Duodenal mucosa (tissue), 2 donors: ENCODE measurements around the gene ZDHHC18.
"Not testable (repeated sequence)": the region's sequence is repeated elsewhere in the genome, so short reads cannot be mapped to it uniquely, and the experiment has no call there.

Experiments
- H3K27ac ChIP-seq: one replicate; pipeline ENCODE4 v1.7.0; 2013; ENCODE audit warnings: low read depth, low read length
- H3K27me3 ChIP-seq, 2 donors: one replicate each; pipeline ENCODE4 v1.7.0; 2013; ENCODE audit warnings: low read length in 2 of 2, control low read depth in 1 of 2; ENCODE audit not compliant: insufficient read depth in 2 of 2, control insufficient read depth in 1 of 2
- H3K36me3 ChIP-seq, 2 donors: one replicate each; pipeline ENCODE4 v1.7.0; 2013; ENCODE audit warnings: low read length in 2 of 2, control low read depth in 1 of 2; ENCODE audit not compliant: insufficient read depth in 2 of 2, control insufficient read depth in 1 of 2
- H3K4me1 ChIP-seq, 2 donors: one replicate each; pipeline ENCODE4 v1.7.0; 2013; ENCODE audit warnings: low read length in 2 of 2, control low read depth in 1 of 2; ENCODE audit not compliant: insufficient read depth in 2 of 2, control insufficient read depth in 1 of 2
- H3K4me3 ChIP-seq, 2 donors: one replicate each; pipeline ENCODE4 v1.7.0; 2013; ENCODE audit warnings: low read length in 2 of 2, low read depth in 1 of 2
- H3K9ac ChIP-seq, 2 donors: one replicate each; pipeline ENCODE4 v1.7.0; 2013; ENCODE audit warnings: low read length in 2 of 2, low read depth in 1 of 2
- H3K9me3 ChIP-seq, 2 donors: one replicate each; pipeline ENCODE4 v1.7.0; 2013; ENCODE audit warnings: low read length in 2 of 2, control low read depth in 1 of 2; ENCODE audit not compliant: control insufficient read depth in 1 of 2

The ZDHHC18 gene

DNA sequence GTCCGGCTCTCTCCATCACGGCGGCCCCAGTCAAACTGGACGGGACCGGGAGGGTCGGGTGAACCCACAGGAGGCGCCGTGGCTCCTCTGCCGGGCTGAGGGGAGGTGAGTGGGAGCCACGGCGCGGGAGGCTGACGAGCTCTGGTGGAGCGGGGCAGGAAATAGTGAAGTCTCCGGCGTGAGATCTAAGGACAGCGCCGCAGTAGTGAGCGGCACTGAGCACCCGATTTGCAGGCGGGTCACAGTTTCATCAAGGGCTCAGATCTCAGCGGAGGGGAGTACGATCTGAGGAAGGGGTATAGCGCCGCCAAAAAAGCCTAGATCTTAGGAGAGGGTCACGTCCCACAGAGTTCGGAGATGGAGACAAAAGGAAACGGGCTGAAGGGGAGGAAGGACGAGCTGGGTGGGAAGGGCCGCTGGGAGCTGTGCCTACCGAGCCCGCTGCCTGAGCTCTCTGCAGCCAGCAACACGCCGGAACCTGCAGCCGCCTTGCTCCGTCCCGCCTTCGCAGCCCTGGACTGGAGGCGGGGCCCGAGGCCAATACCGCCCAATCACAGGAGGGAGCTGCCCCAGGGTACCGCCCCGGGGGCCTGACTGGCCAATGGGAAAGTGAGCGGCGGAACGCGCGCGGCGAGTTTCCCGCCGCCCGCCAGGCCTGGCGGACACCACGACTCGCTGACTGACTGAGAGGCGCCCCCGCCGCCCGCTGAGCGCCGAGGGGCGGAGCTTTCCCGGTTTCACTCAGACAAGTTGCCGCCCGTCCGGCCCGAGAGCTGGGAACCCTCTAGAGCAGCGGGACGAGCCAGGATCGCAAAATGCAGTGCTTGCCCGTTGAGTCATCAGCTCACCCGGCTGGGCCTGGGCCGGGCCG lies 38.4 kb downstream of the ZDHHC18 start:
- Histone ChIP-seq H3K27ac (peak overlapping the region; percentile 97), H3K9ac (peak overlapping the region; percentile 96 to 100), H3K4me1 (peaks cover 16% of the 10 kb centered on the region in 2 donors), H3K36me3 (no peaks in the 10 kb centered on the region), H3K4me3 (peak overlapping the region; percentile 77 to 93), H3K9me3 (no peaks in the 10 kb centered on the region), H3K27me3 (no peaks in the 10 kb centered on the region)

DNA sequence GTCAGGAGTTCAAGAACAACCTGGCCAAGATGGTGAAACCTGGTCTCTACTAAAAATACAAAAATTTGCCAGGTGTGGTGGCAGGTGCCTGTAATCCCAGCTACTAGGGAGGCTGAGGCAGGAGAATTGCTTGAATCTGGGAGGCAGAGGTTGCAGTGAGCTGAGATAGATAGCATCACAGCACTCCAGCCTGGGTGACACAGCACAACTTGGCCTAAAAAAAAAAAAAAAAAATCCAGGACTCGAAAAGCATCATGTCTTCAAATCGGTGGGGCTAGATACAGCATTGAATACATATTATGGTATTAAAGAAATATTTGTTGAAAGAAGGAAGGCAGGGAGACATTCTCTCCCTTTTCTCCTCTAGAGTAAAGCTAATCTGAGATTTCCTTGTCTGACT lies 46.6 kb downstream of the ZDHHC18 start:
- not testable (repeated sequence) for H3K4me1 ChIP-seq, H3K27me3 ChIP-seq, H3K4me3 ChIP-seq

DNA sequence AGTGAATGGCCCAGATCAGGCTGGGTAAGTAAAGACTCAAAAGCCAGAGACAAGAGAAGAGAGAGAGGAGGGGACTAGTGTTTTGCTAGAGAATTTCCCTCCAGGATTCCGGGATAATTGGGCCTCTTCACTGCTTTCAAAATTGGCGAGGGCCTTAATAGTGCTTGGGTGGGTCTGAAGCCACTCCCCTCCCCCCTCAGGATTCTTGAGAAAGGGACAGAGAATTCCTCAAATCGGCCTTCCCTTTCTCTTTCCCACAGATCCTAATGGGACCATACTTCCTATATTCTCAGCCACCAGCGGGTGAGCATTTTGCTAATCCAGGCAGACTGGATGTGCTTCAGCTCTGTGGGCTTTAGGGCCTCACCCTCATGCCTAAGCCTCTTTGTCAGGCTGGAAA lies 48.4 kb downstream of the ZDHHC18 start:
- H3K4me3 ChIP-seq, result no peak overlapping the region
- H3K4me1 ChIP-seq, result peaks cover 5 to 7% of the 10 kb centered on the region in 2 donors
- H3K27me3 ChIP-seq, result no peaks in the 10 kb centered on the region
- H3K36me3 ChIP-seq, result peaks cover 10 to 32% of the 10 kb centered on the region in 2 donors
- no peak overlapping the region for H3K27ac ChIP-seq
- H3K9ac ChIP-seq, result no peak overlapping the region
- no peaks in the 10 kb centered on the region for H3K9me3 ChIP-seq

More for the DNA sequence above, 46.6 kb downstream of the ZDHHC18 start:
- not testable (repeated sequence) for H3K27ac ChIP-seq, H3K9me3 ChIP-seq, H3K9ac ChIP-seq
- H3K36me3 ChIP-seq, result peaks cover 5 to 21% of the 10 kb centered on the region in 2 donors

DNA sequence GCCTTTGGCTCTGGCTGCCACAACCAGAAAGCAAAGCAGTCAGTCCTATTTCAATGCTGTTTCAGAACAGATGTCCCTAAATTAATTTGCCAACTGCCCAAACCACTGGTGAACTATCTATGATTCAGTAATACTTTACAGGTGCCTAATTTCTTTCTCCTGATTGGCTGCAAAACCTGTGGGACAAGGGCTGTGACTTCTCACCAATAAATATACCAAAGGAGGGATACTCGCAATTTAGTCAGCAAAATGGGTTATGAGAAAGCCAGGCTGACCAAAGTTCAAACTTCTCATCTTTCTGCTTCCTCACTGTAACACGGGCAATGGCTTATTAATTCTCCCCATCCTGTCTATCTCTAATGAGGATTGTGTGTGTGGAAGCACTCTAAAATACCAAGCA lies 50.8 kb downstream of the ZDHHC18 start:
- Histone ChIP-seq H3K4me1 (peaks cover 5 to 7% of the 10 kb centered on the region in 2 donors), H3K9ac (no peak overlapping the region), H3K27ac (no peak overlapping the region), H3K4me3 (no peak overlapping the region), H3K36me3 (peaks cover 22 to 55% of the 10 kb centered on the region in 2 donors), H3K27me3 (no peaks in the 10 kb centered on the region), H3K9me3 (no peaks in the 10 kb centered on the region)

DNA sequence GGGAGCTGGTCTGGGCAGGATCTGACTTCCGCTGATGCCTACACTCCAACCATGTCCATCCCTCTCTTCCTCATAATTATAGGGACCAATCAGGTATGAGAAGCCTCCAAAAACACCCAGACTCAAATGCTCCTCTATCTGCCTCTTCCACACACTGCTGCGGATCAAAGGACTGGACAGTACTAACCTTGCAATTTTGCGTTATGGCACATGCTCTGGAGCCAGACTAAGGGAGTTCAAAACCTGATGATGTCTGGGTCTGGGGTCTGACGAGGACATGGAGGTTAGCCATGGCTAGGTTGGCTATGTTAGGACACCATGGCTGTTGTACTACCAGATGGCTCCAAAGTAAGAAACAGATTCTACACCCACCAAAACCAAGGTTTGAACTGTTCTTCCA lies 53.3 kb downstream of the ZDHHC18 start:
- Histone ChIP-seq H3K9me3 (no peaks in the 10 kb centered on the region), H3K9ac (no peak overlapping the region), H3K4me1 (peaks cover 5 to 7% of the 10 kb centered on the region in 2 donors), H3K4me3 (no peak overlapping the region), H3K27me3 (no peaks in the 10 kb centered on the region), H3K36me3 (peaks cover 41 to 74% of the 10 kb centered on the region in 2 donors), H3K27ac (no peak overlapping the region)

DNA sequence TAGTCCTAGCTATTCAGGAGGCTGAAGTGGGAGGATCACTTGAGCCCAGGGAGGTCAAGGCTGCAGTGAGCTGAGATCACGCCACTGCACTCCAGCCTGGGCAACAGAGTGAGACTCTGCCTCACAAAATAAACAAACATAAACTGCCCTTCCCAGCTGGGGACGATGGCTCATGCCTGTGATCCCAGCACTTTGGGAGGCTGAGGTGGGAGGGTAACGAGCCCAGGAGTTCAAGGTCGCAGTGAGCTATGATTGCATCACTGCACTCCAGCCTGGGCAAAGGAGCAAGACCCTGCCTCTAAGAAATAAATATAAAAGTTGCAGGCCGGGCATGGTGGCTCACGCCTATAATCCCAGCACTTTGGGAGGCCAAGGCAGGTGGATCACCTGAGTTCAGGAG lies 55.1 kb downstream of the ZDHHC18 start:
- not testable (repeated sequence) for H3K9ac ChIP-seq, H3K27me3 ChIP-seq, H3K27ac ChIP-seq, H3K9me3 ChIP-seq, H3K4me3 ChIP-seq, H3K4me1 ChIP-seq
- peaks cover 52 to 80% of the 10 kb centered on the region in 2 donors for H3K36me3 ChIP-seq

DNA sequence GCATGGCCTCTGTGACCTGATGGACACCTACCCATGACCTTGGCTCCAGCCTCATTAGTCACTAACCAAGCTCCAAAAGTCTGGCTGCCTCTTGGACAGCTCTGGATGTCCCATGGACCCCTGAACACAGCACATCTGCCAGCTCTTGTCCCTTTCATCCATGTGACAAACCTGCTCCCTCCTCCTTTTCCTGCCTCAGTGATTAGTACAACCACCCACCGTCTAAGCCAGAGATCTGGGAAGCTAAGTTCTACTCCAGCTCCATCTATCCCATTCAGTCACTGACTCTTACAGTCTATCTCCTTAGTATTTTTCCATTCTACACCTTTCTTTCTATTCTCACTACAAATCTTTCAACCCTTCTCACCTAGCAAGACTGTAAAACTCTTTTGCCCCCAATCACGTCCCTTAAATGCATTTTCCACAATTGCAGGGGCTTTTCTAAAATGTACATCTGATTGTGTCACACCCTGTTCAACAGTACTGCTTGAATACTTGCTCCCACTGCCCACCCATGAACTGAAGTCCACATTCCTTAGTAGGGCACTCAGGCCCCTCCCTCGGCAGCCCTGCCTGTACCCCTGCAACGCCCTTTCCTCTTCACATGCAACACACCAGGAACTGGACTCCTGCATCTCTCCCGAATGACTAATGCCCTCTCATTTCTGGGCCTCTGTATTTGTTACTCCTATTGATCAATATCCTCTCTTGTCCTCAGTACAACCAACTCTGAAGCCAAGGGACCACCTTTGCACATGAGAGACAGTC lies 56.4 kb downstream of the ZDHHC18 start:
- Histone ChIP-seq H3K9me3 (no peaks in the 10 kb centered on the region), H3K36me3 (peaks cover 47 to 73% of the 10 kb centered on the region in 2 donors), H3K4me1 (no peaks in the 10 kb centered on the region), H3K4me3 (no peak overlapping the region), H3K27ac (no peak overlapping the region), H3K9ac (no peak overlapping the region), H3K27me3 (no peaks in the 10 kb centered on the region)

DNA sequence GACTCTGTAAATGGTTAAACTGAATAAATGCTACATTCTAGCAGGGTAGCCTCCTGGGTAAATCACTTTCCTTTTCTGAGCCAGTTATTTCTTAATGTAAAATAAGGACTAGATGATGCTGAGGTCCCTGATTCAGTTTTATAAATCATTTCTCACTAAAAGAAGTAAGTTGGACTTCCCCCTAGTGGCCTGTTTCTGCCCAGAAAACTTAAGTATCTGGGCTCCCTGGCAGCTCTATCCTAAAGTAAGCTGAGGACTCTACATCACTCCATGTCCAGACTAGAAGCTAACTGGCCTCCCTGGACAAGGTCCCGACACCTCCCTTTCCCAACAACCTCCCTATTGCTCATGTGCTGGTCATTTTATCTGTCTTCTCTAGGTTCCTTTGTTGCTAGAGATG lies 60.6 kb downstream of the ZDHHC18 start:
- H3K27ac ChIP-seq, result no peak overlapping the region
- H3K4me3 ChIP-seq, result no peak overlapping the region
- no peak overlapping the region for H3K9ac ChIP-seq
- H3K4me1 ChIP-seq, result peaks cover 17 to 24% of the 10 kb centered on the region in 2 donors
- no peaks in the 10 kb centered on the region for H3K27me3 ChIP-seq
- H3K9me3 ChIP-seq, result no peaks in the 10 kb centered on the region
- peaks cover 48 to 54% of the 10 kb centered on the region in 2 donors for H3K36me3 ChIP-seq

DNA sequence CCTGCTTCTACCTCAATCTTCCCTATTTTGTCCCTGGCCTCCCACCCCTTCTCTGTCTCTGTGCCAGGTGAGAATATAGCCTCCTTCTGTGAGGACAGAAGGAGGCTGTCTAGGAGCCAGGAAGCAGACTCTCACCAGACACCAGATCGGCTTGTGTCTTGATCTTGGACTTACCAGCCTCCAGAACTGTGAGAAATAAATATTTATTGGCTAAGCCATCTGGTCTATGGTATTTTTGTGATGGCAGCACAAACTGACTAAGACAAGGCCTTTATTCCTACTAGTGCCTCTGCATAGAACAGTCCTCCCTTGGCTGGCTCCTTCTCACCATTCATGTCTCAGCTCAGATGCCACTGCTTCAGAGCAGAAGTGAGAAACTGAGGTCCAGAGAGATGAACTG lies 61.7 kb downstream of the ZDHHC18 start:
- H3K36me3 ChIP-seq, result peaks cover 47 to 54% of the 10 kb centered on the region in 2 donors
- H3K9me3 ChIP-seq, result no peaks in the 10 kb centered on the region
- H3K4me3 ChIP-seq, result no peak overlapping the region
- H3K27ac ChIP-seq, result no peak overlapping the region
- peaks cover 17 to 24% of the 10 kb centered on the region in 2 donors for H3K4me1 ChIP-seq
- H3K9ac ChIP-seq, result no peak overlapping the region
- H3K27me3 ChIP-seq, result no peaks in the 10 kb centered on the region
